Keratinocyte (primary cell): Measurements from ENCODE around the gene SKIDA1.

Experiments used
- EZH2 ChIP-seq: IDR thresholded peaks from one replicate; pipeline ENCODE4 v1.6.1; 2012; ENCODE audit warnings: inconsistent platforms, mild to moderate bottlenecking, low read length, moderate library complexity
- TF ChIP-seq, protein P1 (sequence below), 3 experiments: IDR thresholded peaks in 1 of 3; conservative IDR thresholded peaks in 1 of 3; optimal IDR thresholded peaks in 1 of 3; 2 replicates in 2 of 3; 3 replicates in 1 of 3; pipeline versions ENCODE3 to v1.5.1; 2011; ENCODE audit warnings: low read length in 3 of 3, mild to moderate bottlenecking in 3 of 3, moderate library complexity in 2 of 3, control low read depth in 1 of 3, inconsistent platforms in 1 of 3; ENCODE audit not compliant: insufficient read depth in 2 of 3; ENCODE audit errors: extremely low read depth in 1 of 3

DNA sequence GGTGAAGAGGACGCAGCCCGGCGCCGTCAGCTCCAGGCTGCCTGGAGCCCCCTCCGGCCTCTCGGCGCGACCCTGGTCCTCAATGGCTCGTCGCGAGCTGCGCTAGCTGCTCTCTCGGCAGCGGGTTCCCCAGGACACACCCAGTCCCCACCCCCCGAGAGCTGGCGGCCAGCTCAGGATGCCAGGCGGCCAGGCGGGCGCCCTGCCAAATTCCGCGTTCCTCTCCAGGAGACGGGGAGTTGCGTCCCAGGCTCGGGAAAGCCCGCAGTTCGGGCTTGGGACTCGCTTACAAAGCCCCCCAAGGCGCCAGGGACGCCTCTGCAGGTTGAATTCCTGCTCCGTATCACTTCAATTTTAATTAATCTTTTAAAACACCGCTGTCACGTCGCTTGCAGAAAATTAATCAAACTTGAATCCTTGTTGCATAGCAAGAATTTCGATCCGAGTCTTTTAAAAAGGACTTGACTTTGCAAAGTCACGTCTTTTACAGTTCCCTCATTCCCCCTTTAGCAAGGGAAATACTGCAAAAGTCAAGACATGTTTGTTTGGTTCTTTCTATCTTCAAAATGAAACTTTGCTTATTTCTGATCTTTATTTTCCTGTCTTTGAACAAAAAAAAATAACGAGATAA lies 28.2 kb downstream of the SKIDA1 start:
- TF ChIP-seq, protein P1, sequence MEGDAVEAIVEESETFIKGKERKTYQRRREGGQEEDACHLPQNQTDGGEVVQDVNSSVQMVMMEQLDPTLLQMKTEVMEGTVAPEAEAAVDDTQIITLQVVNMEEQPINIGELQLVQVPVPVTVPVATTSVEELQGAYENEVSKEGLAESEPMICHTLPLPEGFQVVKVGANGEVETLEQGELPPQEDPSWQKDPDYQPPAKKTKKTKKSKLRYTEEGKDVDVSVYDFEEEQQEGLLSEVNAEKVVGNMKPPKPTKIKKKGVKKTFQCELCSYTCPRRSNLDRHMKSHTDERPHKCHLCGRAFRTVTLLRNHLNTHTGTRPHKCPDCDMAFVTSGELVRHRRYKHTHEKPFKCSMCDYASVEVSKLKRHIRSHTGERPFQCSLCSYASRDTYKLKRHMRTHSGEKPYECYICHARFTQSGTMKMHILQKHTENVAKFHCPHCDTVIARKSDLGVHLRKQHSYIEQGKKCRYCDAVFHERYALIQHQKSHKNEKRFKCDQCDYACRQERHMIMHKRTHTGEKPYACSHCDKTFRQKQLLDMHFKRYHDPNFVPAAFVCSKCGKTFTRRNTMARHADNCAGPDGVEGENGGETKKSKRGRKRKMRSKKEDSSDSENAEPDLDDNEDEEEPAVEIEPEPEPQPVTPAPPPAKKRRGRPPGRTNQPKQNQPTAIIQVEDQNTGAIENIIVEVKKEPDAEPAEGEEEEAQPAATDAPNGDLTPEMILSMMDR (optimal IDR thresholded peaks at IDR 0.05 in 1 of 3, IDR thresholded peaks at IDR 0.05 in 1 of 3, conservative IDR thresholded peaks at IDR 0.05 in 1 of 3; ENCODE audit: extremely low read depth in 1 of 3, insufficient read depth in 2 of 3, low read length in 3 of 3): no peak
- TF ChIP-seq EZH2: no peak
